HCT116 (cell line): ENCODE data around the gene SQSTM1.

Experiments used
- ATF3 ChIP-seq: IDR thresholded peaks from 2 replicates; pipeline ENCODE4 v1.6.1; 2012
- CTCF ChIP-seq, 3 experiments: fragments of 200-600 bp in 1 of 3; sonication (generic) in 1 of 3; IDR thresholded peaks in 2 of 3; conservative IDR thresholded peaks in 1 of 3; 2 replicates each; pipeline ENCODE4 v1.5.1; 2012 to 2017; ENCODE audit warnings: low read depth in 2 of 3, low read length in 2 of 3, antibody characterized with exemption in 1 of 3, borderline replicate concordance in 1 of 3, control low read depth in 1 of 3, mild to moderate bottlenecking in 1 of 3, mixed read lengths in 1 of 3, mixed run types in 1 of 3, moderate library complexity in 1 of 3; ENCODE audit not compliant: insufficient read depth in 1 of 3
- POLR2A ChIP-seq: IDR thresholded peaks from 2 replicates; pipeline ENCODE4 v1.7.0; 2011; ENCODE audit warnings: borderline replicate concordance; ENCODE audit not compliant: insufficient read depth, insufficient read length; ENCODE audit errors: extremely low read depth
- SIN3A ChIP-seq: IDR thresholded peaks from 2 replicates; pipeline ENCODE4 v1.6.1; 2012; ENCODE audit warnings: low read depth
- YY1 ChIP-seq: IDR thresholded peaks from 2 replicates; pipeline ENCODE4 v1.6.1; 2011; ENCODE audit warnings: low read length, low read depth, moderate library complexity, mild to moderate bottlenecking; ENCODE audit not compliant: insufficient replicate concordance; ENCODE audit errors: extremely low read depth
- ZNF274 ChIP-seq: fragments of 200-500 bp; sonication (Bioruptor generic); IDR thresholded peaks from 2 replicates; pipeline ENCODE4 v1.6.1; 2014; ENCODE audit warnings: mild to moderate bottlenecking, low read depth, low read length, inconsistent platforms

GRCh38 chr5:179863449-179864085 lies 42.9 kb downstream of the SQSTM1 start:
- TF ChIP-seq CTCF (IDR thresholded peaks at IDR 0.05 in 2 of 3, conservative IDR thresholded peaks at IDR 0.05 in 1 of 3; ENCODE audit: borderline replicate concordance in 1 of 3, insufficient read depth in 1 of 3, low read depth in 2 of 3, low read length in 2 of 3) (no peak), POLR2A (no peak), ZNF274 (no peak), YY1 (no peak), SIN3A (no peak), ATF3 (no peak)
